Endothelial cell of umbilical vein (primary cell): Measurements from ENCODE around the gene TAAR8.

Experiments used
- EZH2 ChIP-seq: IDR thresholded peaks from 2 replicates; pipeline ENCODE4 v1.6.1; 2012; ENCODE audit warnings: borderline replicate concordance, low read depth, mild to moderate bottlenecking, moderate library complexity, low read length, inconsistent platforms; ENCODE audit not compliant: severe bottlenecking
- FOS ChIP-seq: IDR thresholded peaks from 2 replicates; pipeline ENCODE4 v1.6.1; 2011; ENCODE audit warnings: mild to moderate bottlenecking, low read length, moderate library complexity, borderline replicate concordance; ENCODE audit not compliant: insufficient read depth
- GATA2 ChIP-seq: IDR thresholded peaks from 2 replicates; pipeline ENCODE4 v1.7.0; 2011; ENCODE audit warnings: low read depth, mild to moderate bottlenecking, moderate library complexity, mixed read lengths, low read length; ENCODE audit not compliant: insufficient read length, insufficient read depth
- MYC ChIP-seq: IDR thresholded peaks from one replicate; pipeline ENCODE4 v1.6.1; 2011; ENCODE audit warnings: mild to moderate bottlenecking, low read depth, low read length
- POLR2A ChIP-seq: IDR thresholded peaks from 2 replicates; pipeline ENCODE4 v1.6.1; 2012; ENCODE audit warnings: low read depth, mild to moderate bottlenecking, control low read depth, low read length
- POLR2AphosphoS5 ChIP-seq: IDR thresholded peaks from 2 replicates; pipeline ENCODE4 v1.6.1; 2012; ENCODE audit warnings: low read depth, mild to moderate bottlenecking, control low read depth, low read length, moderate library complexity; ENCODE audit not compliant: insufficient read depth
- TF ChIP-seq, protein P1 (sequence below), 2 donors: IDR thresholded peaks; 1 replicate in 1 of 2; 2 replicates in 1 of 2; pipeline ENCODE4 v1.5.1; 2011; ENCODE audit warnings: low read length in 2 of 2, mild to moderate bottlenecking in 2 of 2, moderate library complexity in 2 of 2, control low read depth in 1 of 2, inconsistent platforms in 1 of 2, low read depth in 1 of 2; ENCODE audit not compliant: insufficient read depth in 1 of 2; ENCODE audit errors: extremely low read depth in 1 of 2
- TF ChIP-seq, protein P2 (sequence below): IDR thresholded peaks from 2 replicates; pipeline ENCODE4 v1.6.1; 2011; ENCODE audit not compliant: insufficient read depth, insufficient read length

DNA sequence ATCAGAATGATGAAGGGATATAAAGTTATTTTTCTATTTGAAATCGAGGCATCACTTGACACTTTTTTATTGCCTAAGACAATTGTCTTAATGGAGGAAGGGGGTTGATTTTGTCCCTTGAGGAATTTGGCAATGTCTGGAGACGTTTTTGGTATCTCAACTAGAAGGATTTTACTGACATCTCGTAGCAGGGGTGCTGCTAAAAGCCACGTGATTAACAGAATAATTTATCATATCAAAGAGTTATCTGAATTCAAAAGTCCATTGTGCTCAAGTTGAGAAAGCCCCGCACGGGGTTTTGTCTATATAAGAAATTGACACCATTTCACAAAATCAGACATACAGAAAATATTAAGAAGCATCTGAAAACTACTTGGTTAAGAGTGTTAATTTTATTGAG lies 16.1 kb downstream of the TAAR8 start:
- TF ChIP-seq, protein P1, sequence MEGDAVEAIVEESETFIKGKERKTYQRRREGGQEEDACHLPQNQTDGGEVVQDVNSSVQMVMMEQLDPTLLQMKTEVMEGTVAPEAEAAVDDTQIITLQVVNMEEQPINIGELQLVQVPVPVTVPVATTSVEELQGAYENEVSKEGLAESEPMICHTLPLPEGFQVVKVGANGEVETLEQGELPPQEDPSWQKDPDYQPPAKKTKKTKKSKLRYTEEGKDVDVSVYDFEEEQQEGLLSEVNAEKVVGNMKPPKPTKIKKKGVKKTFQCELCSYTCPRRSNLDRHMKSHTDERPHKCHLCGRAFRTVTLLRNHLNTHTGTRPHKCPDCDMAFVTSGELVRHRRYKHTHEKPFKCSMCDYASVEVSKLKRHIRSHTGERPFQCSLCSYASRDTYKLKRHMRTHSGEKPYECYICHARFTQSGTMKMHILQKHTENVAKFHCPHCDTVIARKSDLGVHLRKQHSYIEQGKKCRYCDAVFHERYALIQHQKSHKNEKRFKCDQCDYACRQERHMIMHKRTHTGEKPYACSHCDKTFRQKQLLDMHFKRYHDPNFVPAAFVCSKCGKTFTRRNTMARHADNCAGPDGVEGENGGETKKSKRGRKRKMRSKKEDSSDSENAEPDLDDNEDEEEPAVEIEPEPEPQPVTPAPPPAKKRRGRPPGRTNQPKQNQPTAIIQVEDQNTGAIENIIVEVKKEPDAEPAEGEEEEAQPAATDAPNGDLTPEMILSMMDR (IDR thresholded peaks at IDR 0.05; ENCODE audit: extremely low read depth in 1 of 2, insufficient read depth in 1 of 2, low read depth in 1 of 2, low read length in 2 of 2) = no peak
- TF ChIP-seq POLR2A (no peak), POLR2AphosphoS5 (no peak), EZH2 (no peak), FOS (no peak), GATA2 (no peak), MYC (no peak)
- TF ChIP-seq, protein P2, sequence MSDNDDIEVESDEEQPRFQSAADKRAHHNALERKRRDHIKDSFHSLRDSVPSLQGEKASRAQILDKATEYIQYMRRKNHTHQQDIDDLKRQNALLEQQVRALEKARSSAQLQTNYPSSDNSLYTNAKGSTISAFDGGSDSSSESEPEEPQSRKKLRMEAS = no peak
